Stimulated activated memory B cell treated with anti-CD40 and anti-IgM and Interleukin-4, amounts not matched to agents 10 μg/mL and 1 μg/mL and 100 μg/mL, for 72 hours (primary cell): Measurements from ENCODE around the gene VIPR2.
"Not testable (repeated sequence)": the region's sequence is repeated elsewhere in the genome, so short reads cannot be mapped to it uniquely, and the experiment has no call there.

ENCODE experiments used
- ATAC-seq: fragments of 150-1000 bp; cut with Tn5 transposase; 2 replicates; pipeline ENCODE4 v1.10.0; 2021
- H3K27ac Mint-ChIP-seq: one replicate; pipeline ENCODE4 v1.8.0; 2022; ENCODE audit warnings: mild to moderate bottlenecking, mixed read lengths
- H3K27me3 Mint-ChIP-seq: one replicate; pipeline ENCODE4 v1.8.0; 2022; ENCODE audit warnings: mixed read lengths
- H3K36me3 Mint-ChIP-seq: one replicate; pipeline ENCODE4 v1.8.0; 2022; ENCODE audit warnings: mixed read lengths
- H3K4me1 Mint-ChIP-seq: one replicate; pipeline ENCODE4 v1.8.0; 2022; ENCODE audit warnings: mixed read lengths
- H3K4me3 Mint-ChIP-seq: one replicate; pipeline ENCODE4 v1.8.0; 2022; ENCODE audit warnings: mild to moderate bottlenecking, moderate library complexity, mixed read lengths
- H3K9me3 Mint-ChIP-seq: one replicate; pipeline ENCODE4 v1.8.0; 2022; ENCODE audit warnings: mixed read lengths

The VIPR2 gene

DNA sequence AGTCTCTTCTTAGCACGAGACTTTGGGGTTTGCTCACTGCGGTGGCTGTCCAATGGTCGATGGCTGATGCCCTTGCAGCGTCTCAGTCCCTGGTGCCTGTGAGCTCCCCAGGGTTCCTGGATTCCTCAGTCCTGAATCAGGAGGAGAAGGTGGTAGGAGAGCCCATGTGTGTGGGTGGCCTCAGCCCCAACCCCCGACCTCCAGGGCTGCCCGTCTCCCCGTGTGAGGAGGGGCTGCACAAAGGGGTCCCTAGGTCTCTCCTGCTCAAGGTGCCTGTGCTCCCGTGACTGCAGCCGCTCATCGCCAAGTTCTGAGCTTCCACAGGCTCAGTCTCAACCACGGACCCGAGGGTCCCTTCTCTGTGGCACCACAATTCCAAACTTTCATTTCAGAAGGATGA lies 142.9 kb downstream of the VIPR2 start:
- H3K9me3 Mint-ChIP-seq: no peaks in the 10 kb centered on the region
- H3K36me3 Mint-ChIP-seq: no peaks in the 10 kb centered on the region
- no peak overlapping the region for H3K4me3 Mint-ChIP-seq
- no peak for ATAC-seq
- no peak overlapping the region for H3K27ac Mint-ChIP-seq
- H3K4me1 Mint-ChIP-seq: no peaks in the 10 kb centered on the region
- peaks cover 31% of the 10 kb centered on the region for H3K27me3 Mint-ChIP-seq

DNA sequence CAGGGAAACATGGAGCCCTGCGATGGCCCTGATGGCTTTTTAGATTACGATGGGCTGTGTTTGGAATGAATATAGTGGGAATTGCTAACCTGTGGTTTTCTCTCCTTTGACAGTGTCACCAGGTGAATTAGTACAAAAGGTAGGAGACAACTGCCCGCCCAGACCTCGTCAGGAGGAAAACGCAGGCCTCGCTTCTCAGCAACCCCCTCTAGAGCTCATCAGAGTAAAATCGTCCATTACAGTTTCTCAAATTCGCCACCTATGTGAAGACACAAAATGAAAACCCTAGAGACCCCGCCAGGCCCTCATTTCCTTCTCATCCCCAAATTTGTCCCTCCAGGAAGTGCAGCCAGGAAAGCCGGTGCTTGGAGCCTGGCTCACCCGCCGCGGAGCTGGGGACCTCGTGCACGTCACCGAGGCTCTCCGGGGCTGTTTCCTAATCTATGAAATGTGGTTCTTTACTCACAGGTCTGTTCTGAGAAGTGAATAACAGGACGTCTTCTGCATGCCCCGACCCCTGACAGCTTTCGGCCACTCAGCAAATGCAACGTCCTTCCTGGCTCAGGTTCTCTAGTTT lies 143.7 kb downstream of the VIPR2 start:
- no peaks in the 10 kb centered on the region for H3K36me3 Mint-ChIP-seq
- H3K4me1 Mint-ChIP-seq: no peaks in the 10 kb centered on the region
- H3K27me3 Mint-ChIP-seq: peaks cover 31% of the 10 kb centered on the region
- H3K27ac Mint-ChIP-seq: no peak overlapping the region
- ATAC-seq: no peak
- peaks cover under 1% of the 10 kb centered on the region for H3K9me3 Mint-ChIP-seq
- no peak overlapping the region for H3K4me3 Mint-ChIP-seq

DNA sequence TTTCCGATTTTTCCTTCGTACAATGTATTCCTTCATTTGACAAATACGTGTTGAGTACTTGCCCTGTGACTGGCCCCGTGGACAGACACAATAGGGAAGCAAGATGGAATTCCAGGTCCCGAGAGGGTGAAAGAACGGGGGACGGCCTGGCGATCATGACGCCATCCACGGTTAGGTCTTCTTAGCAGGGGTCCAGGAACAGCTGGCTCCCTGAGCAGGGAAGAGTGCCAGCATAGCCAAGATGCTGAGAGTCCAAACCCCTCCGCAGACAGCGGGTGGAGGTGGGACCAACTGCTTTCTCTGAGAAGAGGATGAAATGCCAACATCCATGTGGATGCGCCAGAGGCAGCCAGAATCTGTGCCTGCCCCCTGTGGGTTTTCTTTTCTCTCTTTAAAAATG lies 144.6 kb downstream of the VIPR2 start:
- no peak overlapping the region for H3K4me3 Mint-ChIP-seq
- no peaks in the 10 kb centered on the region for H3K36me3 Mint-ChIP-seq
- no peak for ATAC-seq
- peaks cover 5% of the 10 kb centered on the region for H3K9me3 Mint-ChIP-seq
- no peak overlapping the region for H3K27ac Mint-ChIP-seq
- no peaks in the 10 kb centered on the region for H3K4me1 Mint-ChIP-seq
- peaks cover 31% of the 10 kb centered on the region for H3K27me3 Mint-ChIP-seq

DNA sequence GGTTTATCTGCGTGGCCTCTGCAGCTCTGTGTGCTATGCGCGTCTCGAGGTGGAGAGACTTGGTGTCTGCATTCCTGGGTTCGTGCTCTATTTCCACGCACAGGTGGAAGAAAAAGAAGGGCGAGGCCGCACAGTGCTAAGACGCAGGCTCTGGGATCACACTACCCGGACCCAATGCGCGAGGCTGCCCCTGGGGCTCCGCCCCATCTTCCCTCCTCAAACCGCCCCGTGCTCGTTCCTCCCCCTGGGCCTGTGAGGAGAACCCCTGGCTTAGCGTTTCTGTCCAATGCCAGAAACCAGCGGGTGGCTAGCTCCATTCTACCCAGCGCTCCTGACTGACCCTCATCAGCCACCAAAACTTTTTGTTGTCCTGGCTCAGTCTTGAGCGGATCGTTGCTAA lies 145.2 kb downstream of the VIPR2 start:
- no peak for ATAC-seq
- Mint-ChIP-seq H3K27me3 (peaks cover 30% of the 10 kb centered on the region), H3K4me1 (no peaks in the 10 kb centered on the region), H3K36me3 (no peaks in the 10 kb centered on the region), H3K4me3 (no peak overlapping the region), H3K27ac (no peak overlapping the region), H3K9me3 (peaks cover 10% of the 10 kb centered on the region)

DNA sequence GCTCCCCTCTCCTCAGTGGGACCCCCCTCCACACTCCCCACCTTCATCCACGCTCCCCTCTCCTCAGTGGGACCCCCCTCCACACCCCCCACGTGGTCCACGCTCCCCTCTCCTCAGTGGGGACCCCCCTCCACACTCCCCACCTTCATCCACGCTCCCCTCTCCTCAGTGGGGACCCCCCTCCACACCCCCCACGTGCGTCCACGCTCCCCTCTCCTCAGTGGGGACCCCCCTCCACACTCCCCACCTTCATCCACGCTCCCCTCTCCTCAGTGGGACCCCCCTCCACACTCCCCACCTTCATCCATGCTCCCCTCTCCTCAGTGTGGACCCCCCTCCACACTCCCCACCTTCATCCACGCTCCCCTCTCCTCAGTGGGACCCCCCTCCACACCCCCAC lies 146.4 kb downstream of the VIPR2 start:
- peaks cover 13% of the 10 kb centered on the region for H3K9me3 Mint-ChIP-seq
- H3K27ac Mint-ChIP-seq, H3K4me3 Mint-ChIP-seq, H3K36me3 Mint-ChIP-seq, H3K4me1 Mint-ChIP-seq, ATAC-seq: not testable (repeated sequence)
- peaks cover 20% of the 10 kb centered on the region for H3K27me3 Mint-ChIP-seq

DNA sequence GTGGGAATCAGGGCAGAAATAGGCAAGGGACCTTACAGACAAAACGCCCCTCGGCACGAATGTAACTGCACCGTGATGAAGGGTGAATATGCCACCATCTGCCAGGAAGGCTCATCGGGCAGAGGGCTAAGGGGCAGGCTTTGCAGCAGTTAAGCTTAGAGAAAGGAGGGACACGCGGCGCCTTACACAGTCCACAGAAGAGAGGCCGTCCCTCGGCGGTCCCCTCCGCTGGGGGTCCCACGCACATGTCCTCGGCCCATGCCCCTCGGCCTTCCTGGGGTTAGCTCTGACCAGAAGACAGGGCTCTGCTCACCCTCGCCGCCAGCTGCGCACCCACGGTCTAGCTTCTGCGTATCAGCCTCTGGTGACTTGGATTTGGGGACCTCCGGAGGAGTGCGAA lies 147.2 kb downstream of the VIPR2 start:
- H3K4me1 Mint-ChIP-seq: no peaks in the 10 kb centered on the region
- H3K4me3 Mint-ChIP-seq: no peak overlapping the region
- no peak overlapping the region for H3K27ac Mint-ChIP-seq
- peaks cover 28% of the 10 kb centered on the region for H3K27me3 Mint-ChIP-seq
- peaks cover 13% of the 10 kb centered on the region for H3K9me3 Mint-ChIP-seq
- peak; percentile 35 for ATAC-seq
- no peaks in the 10 kb centered on the region for H3K36me3 Mint-ChIP-seq

DNA sequence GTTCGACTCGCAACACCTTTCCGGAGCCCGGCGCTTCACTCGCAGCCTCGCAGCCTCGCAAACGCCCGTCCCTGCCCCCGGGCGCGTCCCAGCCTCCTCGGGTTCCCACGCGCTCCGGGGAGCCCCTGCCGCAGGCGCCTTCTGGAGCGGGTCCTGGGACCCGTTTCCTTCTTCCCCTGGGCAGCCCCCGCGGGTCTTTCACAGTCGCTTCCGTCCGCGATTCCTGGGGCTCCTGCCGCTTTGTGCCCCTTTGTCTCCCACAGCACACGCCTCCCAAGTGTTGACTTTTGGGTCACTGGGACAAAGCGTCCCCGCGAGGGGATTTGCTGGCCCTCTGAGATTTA lies 147.6 kb downstream of the VIPR2 start:
- no peak overlapping the region for H3K4me3 Mint-ChIP-seq
- no peak for ATAC-seq

DNA sequence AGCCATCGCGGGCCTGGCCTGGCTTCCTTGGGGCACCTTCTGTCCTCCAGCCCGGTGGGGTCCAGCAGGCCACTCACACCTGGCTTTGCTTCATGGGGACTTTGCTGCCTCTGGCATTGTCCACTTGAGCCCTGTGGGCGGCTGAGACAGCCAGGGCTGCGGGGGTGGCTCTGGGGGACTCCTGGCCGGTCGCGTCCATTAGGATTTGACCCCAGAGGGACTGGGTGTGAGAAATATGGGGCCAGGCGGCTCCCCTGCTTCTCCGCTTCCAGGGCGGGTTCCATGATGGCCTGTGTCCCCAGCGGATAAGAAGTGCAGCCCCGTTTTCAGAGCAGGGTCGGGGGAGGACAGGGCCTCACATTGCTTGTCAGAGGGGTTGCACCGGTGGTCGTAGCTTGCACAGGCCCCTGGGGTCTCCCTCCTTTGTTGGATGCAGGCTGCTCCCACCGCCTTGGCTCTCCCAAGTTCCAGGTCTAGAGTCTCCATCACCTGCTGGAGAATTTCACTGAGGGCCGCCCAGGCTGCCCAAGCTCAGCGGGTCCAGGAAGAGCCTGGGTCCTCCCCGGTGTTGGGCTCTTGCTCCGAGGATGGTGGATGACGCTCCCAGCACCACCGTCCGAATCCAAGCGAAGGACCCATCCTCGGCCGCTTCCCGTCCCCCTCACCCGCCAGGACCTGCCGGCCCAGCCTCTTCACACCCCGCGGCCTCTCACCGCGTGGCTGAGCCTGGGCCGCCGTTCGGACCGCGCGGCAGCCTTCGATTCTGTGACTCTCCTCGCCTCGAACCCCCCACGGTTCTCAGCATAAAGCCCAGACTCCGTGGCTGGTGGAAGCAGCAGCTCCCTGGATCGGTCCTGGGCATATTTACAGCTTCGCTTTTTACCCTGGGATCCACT lies 148.2 kb downstream of the VIPR2 start:
- H3K27me3 Mint-ChIP-seq: peaks cover 29% of the 10 kb centered on the region
- no peaks in the 10 kb centered on the region for H3K36me3 Mint-ChIP-seq
- H3K9me3 Mint-ChIP-seq: peaks cover 13% of the 10 kb centered on the region
- H3K4me3 Mint-ChIP-seq: no peak overlapping the region
- H3K4me1 Mint-ChIP-seq: no peaks in the 10 kb centered on the region
- ATAC-seq: no peak
- no peak overlapping the region for H3K27ac Mint-ChIP-seq

More for the DNA sequence above, 147.6 kb downstream of the VIPR2 start:
- peaks cover 30% of the 10 kb centered on the region for H3K27me3 Mint-ChIP-seq
- H3K4me1 Mint-ChIP-seq: no peaks in the 10 kb centered on the region
- H3K9me3 Mint-ChIP-seq: peaks cover 13% of the 10 kb centered on the region
- H3K27ac Mint-ChIP-seq: no peak overlapping the region
- no peaks in the 10 kb centered on the region for H3K36me3 Mint-ChIP-seq

DNA sequence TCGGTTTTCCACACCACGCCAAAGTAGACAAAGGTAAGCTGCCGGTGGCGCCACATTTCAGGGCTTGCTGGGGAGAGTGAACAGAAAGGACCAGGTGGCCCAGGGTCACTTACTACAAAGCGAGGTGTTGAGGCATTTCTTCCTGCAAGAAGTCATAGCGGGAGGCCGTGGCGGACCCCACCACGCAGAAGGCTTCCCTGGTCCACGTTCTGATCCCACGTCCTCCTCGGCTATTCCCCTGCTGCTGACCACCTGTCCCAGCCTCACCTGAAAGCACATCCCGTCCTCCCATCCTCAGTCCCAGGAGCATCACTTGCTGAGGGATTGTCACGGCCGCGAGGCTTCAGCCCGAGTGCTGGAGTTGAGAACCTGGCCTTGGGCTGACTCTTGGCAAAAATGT lies 149.2 kb downstream of the VIPR2 start:
- no peak overlapping the region for H3K4me3 Mint-ChIP-seq
- no peak for ATAC-seq

DNA sequence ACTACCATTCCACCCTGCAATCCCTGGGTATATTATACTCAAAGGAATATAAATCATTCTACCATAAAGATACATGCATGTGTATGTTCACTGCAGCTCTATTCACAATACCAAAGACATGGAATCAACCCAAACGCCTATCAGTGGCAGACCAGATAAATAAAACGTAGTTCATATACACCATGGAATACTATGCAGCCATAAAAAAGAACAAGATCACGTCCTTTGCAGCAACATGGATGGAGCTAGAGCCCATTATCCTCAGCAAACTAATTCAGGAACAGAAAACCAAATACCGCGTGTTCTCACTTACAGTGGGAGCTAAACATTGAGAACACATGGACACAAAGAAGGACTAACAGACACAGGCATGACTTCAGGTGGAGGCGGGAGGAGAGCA lies 150.0 kb downstream of the VIPR2 start:
- no peak overlapping the region for H3K4me3 Mint-ChIP-seq
- H3K9me3 Mint-ChIP-seq: peaks cover 13% of the 10 kb centered on the region
- no peaks in the 10 kb centered on the region for H3K36me3 Mint-ChIP-seq
- no peak overlapping the region for H3K27ac Mint-ChIP-seq
- ATAC-seq: no peak
- peaks cover 29% of the 10 kb centered on the region for H3K27me3 Mint-ChIP-seq
- no peaks in the 10 kb centered on the region for H3K4me1 Mint-ChIP-seq

More for the DNA sequence above, 149.2 kb downstream of the VIPR2 start:
- H3K27me3 Mint-ChIP-seq: peaks cover 24% of the 10 kb centered on the region
- H3K9me3 Mint-ChIP-seq: peaks cover 13% of the 10 kb centered on the region
- H3K36me3 Mint-ChIP-seq: no peaks in the 10 kb centered on the region
- no peak overlapping the region for H3K27ac Mint-ChIP-seq
- H3K4me1 Mint-ChIP-seq: no peaks in the 10 kb centered on the region

DNA sequence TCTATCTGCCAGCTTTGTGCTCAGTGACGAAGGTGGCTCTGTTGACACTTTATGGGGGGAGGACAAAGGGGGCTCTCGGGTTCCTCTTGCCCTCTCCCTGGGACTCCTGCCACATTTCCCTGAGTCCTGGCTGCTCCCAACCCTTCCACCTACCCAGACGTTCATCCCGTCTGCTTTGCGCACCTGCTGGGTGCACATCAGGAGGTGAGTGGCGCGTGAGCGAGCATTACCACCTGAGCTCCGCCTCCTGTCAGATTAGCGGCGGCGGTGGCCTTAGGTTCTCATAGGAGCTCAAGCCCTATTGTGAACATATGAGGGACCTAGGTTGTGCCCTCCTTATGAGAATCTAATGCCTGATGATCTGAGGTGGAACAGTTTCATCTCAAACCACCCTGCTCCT lies 151.1 kb downstream of the VIPR2 start:
- Mint-ChIP-seq H3K27ac (no peak overlapping the region), H3K27me3 (peaks cover 21% of the 10 kb centered on the region), H3K36me3 (no peaks in the 10 kb centered on the region), H3K4me3 (no peak overlapping the region), H3K4me1 (no peaks in the 10 kb centered on the region), H3K9me3 (peaks cover 13% of the 10 kb centered on the region)
- ATAC-seq: no peak

DNA sequence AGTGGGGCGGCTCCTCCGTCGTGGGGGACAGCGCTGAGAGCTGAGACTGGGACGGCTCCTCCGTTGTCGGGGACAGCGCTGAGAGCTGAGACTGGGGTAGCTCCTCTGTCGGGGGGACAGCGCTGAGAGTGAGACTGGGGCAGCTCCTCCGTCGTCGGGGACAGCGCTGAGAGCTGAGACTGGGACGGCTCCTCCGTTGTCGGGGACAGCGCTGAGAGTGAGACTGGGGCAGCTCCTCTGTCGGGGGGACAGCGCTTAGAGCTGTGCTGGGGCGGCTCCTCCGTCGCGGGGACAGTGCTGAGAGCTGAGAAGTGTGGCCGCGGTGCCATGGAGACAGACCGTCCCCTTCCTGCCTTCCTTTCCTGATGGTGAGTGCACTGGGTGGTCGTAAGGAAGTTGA lies 151.9 kb downstream of the VIPR2 start:
- Mint-ChIP-seq H3K27me3 (peaks cover 21% of the 10 kb centered on the region), H3K36me3 (no peaks in the 10 kb centered on the region), H3K9me3 (peaks cover 13% of the 10 kb centered on the region), H3K4me1 (no peaks in the 10 kb centered on the region), H3K4me3 (no peak overlapping the region), H3K27ac (no peak overlapping the region)
- ATAC-seq: no peak

DNA sequence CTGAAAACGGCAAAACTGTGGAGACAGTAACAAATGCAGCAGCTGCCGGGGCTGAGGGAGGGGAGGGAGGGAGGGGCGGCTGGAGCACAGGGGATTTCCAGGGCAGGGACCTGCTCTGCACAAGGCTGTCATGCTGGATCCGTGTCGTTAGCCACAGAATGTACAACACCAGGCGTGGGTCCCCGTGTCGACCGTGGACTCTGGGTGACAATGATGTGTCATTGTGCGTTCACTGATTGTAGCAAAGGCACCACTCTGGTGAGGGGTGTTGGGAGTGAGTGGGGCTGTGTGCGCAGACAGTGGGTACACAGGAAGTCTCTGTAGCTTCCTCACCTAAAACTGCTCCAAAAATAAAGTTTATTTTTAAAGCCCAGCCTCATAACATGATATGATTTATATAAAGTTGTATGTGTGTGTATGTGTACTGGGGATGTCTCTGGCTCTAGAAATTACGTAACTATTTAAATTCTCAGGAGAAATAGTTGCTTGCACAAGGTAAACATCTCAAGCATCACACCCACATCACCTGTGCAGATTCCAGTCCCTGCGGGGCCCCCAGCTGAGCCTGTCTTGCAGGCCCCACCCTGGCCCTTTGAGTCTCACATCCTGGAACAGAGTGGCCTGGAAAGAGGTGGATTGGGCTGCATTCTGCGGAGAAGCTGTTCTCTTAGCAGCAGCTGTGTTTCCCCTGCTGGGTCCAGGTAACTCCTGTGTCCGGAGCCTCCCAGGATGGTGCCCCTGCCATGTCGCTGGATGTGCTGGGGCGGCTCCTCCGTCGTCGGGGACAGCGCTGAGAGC lies 152.6 kb downstream of the VIPR2 start:
- no peaks in the 10 kb centered on the region for H3K4me1 Mint-ChIP-seq
- H3K4me3 Mint-ChIP-seq: no peak overlapping the region
- H3K27me3 Mint-ChIP-seq: peaks cover 21% of the 10 kb centered on the region
- H3K27ac Mint-ChIP-seq: no peak overlapping the region
- peaks cover 13% of the 10 kb centered on the region for H3K9me3 Mint-ChIP-seq
- no peaks in the 10 kb centered on the region for H3K36me3 Mint-ChIP-seq
- no peak for ATAC-seq

DNA sequence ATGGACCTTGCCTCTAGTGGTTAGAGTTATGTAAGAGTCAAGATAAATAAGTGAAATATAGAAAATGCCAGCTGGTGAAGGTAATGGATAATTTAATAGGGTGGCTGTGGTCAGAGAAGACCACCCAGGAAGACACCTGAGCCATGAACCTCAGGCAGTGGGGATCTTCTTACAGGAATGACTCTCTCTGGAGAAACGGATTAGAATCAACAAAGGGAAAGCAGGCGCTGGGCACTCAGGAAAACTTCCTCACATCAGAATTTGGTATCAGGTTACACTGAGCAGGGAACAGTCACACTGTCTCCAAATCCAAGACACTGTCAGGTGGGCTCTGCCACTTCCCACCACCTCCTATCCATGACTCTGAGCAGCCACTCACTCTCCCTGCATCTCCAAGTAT lies 155.7 kb downstream of the VIPR2 start:
- no peak overlapping the region for H3K27ac Mint-ChIP-seq
- no peaks in the 10 kb centered on the region for H3K4me1 Mint-ChIP-seq
- no peaks in the 10 kb centered on the region for H3K36me3 Mint-ChIP-seq
- ATAC-seq: no peak
- H3K27me3 Mint-ChIP-seq: peaks cover 21% of the 10 kb centered on the region
- H3K9me3 Mint-ChIP-seq: peaks cover 5% of the 10 kb centered on the region
- no peak overlapping the region for H3K4me3 Mint-ChIP-seq

DNA sequence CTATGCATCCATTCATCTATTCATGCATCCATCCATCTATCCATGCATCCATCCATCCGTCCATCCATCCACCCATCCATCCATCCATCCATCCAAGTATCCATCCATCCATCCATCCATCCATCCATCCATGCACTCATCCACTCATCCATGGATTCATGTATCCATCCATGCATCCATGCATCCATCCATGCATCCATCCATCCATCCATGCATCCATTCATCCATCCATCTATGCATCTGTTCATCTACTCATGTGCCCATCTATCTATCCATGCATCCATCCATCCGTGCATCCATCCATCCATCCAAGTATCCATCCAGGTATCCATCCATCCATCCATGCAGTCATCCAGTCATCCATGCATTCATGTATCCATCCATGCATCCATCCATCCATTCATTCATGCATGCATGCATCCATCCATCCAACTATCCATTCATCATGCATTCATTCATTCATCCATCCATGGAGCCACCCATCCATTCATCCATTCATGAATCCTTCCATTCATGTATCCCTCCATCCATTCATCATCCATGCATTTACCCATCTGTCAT lies 156.3 kb downstream of the VIPR2 start:
- peaks cover 5% of the 10 kb centered on the region for H3K9me3 Mint-ChIP-seq
- peaks cover 20% of the 10 kb centered on the region for H3K27me3 Mint-ChIP-seq
- no peak overlapping the region for H3K27ac Mint-ChIP-seq
- H3K36me3 Mint-ChIP-seq: no peaks in the 10 kb centered on the region
- no peak overlapping the region for H3K4me3 Mint-ChIP-seq
- no peaks in the 10 kb centered on the region for H3K4me1 Mint-ChIP-seq
- no peak for ATAC-seq
